ENCODE measurements around the gene KLHL10.
"Not testable (repeated sequence)": the region's sequence is repeated elsewhere in the genome, so short reads cannot be mapped to it uniquely, and the experiment has no call there.

KLHL10 gene

DNA sequence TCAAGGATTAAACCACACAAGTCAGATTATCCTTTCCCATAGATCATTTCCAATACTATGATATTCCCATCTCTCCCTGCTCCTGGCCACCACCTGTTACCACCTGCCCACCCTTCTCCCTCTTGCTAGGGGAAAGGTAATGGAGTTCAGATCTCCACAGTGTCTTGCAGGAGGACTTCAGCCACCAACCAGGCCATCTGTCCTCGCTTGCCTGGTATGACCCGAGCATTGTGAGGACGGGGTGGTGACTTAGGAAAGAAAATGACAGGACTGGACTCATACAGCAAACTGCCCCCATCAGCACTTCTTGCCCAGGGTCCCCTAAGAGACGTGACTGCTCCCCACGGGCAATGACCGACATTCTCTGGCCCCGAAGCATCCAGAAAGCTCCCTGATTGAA, 14.0 kb upstream of the KLHL10 start:
- no peak for TF ChIP-seq CSDC2 (CRISPR knock-in tag; IDR thresholded peaks at IDR 0.05)
- TF ChIP-seq, protein P1, sequence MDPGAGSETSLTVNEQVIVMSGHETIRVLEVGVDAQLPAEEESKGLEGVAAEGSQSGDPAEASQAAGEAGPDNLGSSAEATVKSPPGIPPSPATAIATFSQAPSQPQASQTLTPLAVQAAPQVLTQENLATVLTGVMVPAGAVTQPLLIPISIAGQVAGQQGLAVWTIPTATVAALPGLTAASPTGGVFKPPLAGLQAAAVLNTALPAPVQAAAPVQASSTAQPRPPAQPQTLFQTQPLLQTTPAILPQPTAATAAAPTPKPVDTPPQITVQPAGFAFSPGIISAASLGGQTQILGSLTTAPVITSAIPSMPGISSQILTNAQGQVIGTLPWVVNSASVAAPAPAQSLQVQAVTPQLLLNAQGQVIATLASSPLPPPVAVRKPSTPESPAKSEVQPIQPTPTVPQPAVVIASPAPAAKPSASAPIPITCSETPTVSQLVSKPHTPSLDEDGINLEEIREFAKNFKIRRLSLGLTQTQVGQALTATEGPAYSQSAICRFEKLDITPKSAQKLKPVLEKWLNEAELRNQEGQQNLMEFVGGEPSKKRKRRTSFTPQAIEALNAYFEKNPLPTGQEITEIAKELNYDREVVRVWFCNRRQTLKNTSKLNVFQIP (CRISPR knock-in tag; IDR thresholded peaks at IDR 0.05; ENCODE audit: borderline replicate concordance, low read depth): no peak
- no peak for TF ChIP-seq ISL1 (CRISPR knock-in tag; IDR thresholded peaks at IDR 0.05)
- no peak for TF ChIP-seq ZFP3 (CRISPR knock-in tag; IDR thresholded peaks at IDR 0.05)
- no peak for TF ChIP-seq TSHZ2 (CRISPR knock-in tag; IDR thresholded peaks at IDR 0.05)
- TF ChIP-seq ZNF565 (CRISPR knock-in tag; conservative IDR thresholded peaks at IDR 0.05; ENCODE audit: low read depth): no peak
- no peak for TF ChIP-seq SNAI2 (CRISPR knock-in tag; IDR thresholded peaks at IDR 0.05)
- no peak for TF ChIP-seq ESRRG (CRISPR knock-in tag; IDR thresholded peaks at IDR 0.05)
- no peak for TF ChIP-seq TCF4 (CRISPR knock-in tag; IDR thresholded peaks at IDR 0.05; ENCODE audit: borderline replicate concordance)
- no peak for TF ChIP-seq ZFP30 (CRISPR knock-in tag; IDR thresholded peaks at IDR 0.05)
- TF ChIP-seq ZC3H10 (CRISPR knock-in tag; IDR thresholded peaks at IDR 0.05): no peak
- no peak for TF ChIP-seq TOX (CRISPR knock-in tag; IDR thresholded peaks at IDR 0.05; ENCODE audit: borderline replicate concordance)
- no peak for TF ChIP-seq GLIS3 (CRISPR knock-in tag; IDR thresholded peaks at IDR 0.05)
- TF ChIP-seq, protein P2, sequence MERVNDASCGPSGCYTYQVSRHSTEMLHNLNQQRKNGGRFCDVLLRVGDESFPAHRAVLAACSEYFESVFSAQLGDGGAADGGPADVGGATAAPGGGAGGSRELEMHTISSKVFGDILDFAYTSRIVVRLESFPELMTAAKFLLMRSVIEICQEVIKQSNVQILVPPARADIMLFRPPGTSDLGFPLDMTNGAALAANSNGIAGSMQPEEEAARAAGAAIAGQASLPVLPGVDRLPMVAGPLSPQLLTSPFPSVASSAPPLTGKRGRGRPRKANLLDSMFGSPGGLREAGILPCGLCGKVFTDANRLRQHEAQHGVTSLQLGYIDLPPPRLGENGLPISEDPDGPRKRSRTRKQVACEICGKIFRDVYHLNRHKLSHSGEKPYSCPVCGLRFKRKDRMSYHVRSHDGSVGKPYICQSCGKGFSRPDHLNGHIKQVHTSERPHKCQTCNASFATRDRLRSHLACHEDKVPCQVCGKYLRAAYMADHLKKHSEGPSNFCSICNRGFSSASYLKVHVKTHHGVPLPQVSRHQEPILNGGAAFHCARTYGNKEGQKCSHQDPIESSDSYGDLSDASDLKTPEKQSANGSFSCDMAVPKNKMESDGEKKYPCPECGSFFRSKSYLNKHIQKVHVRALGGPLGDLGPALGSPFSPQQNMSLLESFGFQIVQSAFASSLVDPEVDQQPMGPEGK (CRISPR knock-in tag; IDR thresholded peaks at IDR 0.05; ENCODE audit: borderline replicate concordance): no peak
- ATAC-seq: peak; percentile 12; the same call in 2 of the 3 replicates

GRCh38 chr17:41824086-41824485, 13.5 kb upstream of the KLHL10 start:
- TF ChIP-seq TCF4 (CRISPR knock-in tag; IDR thresholded peaks at IDR 0.05; ENCODE audit: borderline replicate concordance) (no peak), ZFP30 (CRISPR knock-in tag; IDR thresholded peaks at IDR 0.05) (no peak), ESRRG (CRISPR knock-in tag; IDR thresholded peaks at IDR 0.05) (no peak), ZNF565 (CRISPR knock-in tag; conservative IDR thresholded peaks at IDR 0.05; ENCODE audit: low read depth) (no peak)
- ATAC-seq: no peak; the same call in 1 of the 3 replicates

GRCh38 chr17:41825175-41825845, 12.3 kb upstream of the KLHL10 start:
- ATAC-seq: no peak
- no peak for TF ChIP-seq TSHZ2 (CRISPR knock-in tag; IDR thresholded peaks at IDR 0.05)
- TF ChIP-seq, protein P3, sequence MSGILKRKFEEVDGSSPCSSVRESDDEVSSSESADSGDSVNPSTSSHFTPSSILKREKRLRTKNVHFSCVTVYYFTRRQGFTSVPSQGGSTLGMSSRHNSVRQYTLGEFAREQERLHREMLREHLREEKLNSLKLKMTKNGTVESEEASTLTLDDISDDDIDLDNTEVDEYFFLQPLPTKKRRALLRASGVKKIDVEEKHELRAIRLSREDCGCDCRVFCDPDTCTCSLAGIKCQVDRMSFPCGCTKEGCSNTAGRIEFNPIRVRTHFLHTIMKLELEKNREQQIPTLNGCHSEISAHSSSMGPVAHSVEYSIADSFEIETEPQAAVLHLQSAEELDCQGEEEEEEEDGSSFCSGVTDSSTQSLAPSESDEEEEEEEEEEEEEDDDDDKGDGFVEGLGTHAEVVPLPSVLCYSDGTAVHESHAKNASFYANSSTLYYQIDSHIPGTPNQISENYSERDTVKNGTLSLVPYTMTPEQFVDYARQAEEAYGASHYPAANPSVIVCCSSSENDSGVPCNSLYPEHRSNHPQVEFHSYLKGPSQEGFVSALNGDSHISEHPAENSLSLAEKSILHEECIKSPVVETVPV (CRISPR knock-in tag; IDR thresholded peaks at IDR 0.05): no peak
- TF ChIP-seq CSDC2 (CRISPR knock-in tag; IDR thresholded peaks at IDR 0.05): no peak
- no peak for TF ChIP-seq ZFP3 (CRISPR knock-in tag; IDR thresholded peaks at IDR 0.05)
- TF ChIP-seq ARNTL (CRISPR knock-in tag; IDR thresholded peaks at IDR 0.05; ENCODE audit: borderline replicate concordance, low read depth): no peak
- TF ChIP-seq TOX (CRISPR knock-in tag; IDR thresholded peaks at IDR 0.05; ENCODE audit: borderline replicate concordance): no peak
- no peak for TF ChIP-seq BACH2 (CRISPR knock-in tag; IDR thresholded peaks at IDR 0.05; ENCODE audit: borderline replicate concordance)
- TF ChIP-seq ZNF70 (CRISPR knock-in tag; IDR thresholded peaks at IDR 0.05): no peak
- no peak for TF ChIP-seq SNAI2 (CRISPR knock-in tag; IDR thresholded peaks at IDR 0.05)
- TF ChIP-seq ZNF565 (CRISPR knock-in tag; conservative IDR thresholded peaks at IDR 0.05; ENCODE audit: low read depth): no peak
- no peak for TF ChIP-seq ESRRG (CRISPR knock-in tag; IDR thresholded peaks at IDR 0.05)
- TF ChIP-seq ZFP30 (CRISPR knock-in tag; IDR thresholded peaks at IDR 0.05): no peak
- no peak for TF ChIP-seq GLIS3 (CRISPR knock-in tag; IDR thresholded peaks at IDR 0.05)

DNA sequence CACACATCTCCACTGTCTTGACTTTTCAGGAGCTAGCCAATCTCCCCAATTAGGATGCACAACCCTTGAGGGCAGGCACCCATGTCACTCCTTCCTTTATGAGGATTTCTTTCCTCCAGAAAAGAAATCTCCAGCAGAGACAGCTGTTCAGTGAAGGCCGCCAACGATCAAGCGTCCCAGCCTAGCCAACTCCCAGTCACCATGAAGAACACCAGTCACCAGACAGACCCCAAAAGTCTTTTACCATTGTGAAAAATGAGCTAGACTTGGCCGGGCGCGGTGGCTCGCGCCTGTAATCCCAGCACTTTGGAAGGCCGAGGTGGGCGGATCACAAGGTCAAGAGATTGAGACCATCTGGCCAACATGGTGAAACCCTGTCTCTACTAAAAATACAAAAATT, 7.7 kb upstream of the KLHL10 start:
- ATAC-seq: not testable (repeated sequence)
